NCI-H187 (cell line): ENCODE measurements around the gene MFN2.
"Not testable (repeated sequence)": the region's sequence is repeated elsewhere in the genome, so short reads cannot be mapped to it uniquely, and the experiment has no call there.

Source experiments
- DNase-seq, 2 experiments: peaks; one replicate each; lab custom pipeline; 2025; lab: John Stamatoyannopoulos, UW

The MFN2 gene

GRCh38 chr1:11979851-11980675 lies at the start of gene MFN2:
Gene MFN2, plus strand, starts transcription at chr1:11980444. Its CDS starts 8,725 bp downstream, at chr1:11989169.
- peak; percentile 91 to 92 for DNase-seq

GRCh38 chr1:11930571-11931445 lies 49.4 kb upstream of the MFN2 start:
- DNase-seq = no peak

DNA sequence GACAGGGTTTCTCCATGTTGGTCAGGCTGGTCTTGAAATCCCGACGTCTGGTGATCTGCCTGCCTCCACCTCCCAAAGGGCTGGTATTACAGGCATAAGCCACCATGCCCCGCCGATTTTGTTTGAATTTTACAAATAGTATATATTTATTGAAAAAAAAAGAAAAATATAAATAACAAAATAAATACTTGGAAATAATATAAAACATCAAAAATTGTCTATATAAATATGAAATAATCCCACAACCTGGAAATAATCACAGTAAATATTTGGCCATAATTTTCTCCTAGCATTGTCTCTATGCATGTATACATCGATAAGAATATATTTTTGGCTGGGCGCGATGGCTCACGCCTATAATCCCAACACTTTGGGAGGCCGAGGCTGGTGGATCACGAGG lies 48.4 kb upstream of the MFN2 start:
- DNase-seq = no peak

DNA sequence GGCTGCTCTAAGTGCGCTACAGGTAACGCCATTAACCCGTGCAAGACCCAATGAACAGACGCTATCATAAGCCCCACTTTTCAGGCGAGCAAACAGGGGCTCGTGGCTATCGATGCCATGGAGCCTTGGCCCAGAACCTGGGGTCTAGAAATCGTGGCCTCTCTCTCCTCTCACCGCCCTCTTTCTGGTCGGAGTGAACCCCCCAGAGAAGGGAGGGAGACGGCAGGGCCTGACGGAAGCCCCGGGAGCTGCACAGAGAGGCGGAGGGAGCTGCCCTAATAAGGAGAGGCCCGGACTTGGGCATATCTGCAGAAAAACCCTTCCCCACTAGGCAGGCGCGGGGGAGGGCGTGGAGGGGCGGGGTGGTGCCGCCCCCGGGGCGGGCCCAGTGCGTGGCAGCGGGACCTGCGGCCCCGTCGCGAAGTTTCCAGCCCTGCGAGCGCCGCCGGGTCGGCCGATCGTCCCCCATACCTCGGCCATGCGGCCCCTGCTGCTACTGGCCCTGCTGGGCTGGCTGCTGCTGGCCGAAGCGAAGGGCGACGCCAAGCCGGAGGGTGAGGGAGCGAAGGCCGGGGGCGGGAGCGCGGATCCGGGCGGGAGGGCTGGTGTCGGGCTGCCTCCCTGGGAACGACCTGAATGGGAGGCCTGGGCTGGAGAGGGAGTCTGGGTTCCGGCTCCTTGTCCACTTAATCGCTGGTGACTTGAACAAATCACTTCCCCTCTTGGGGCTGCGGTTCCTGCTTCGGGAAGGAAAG lies 45.8 kb upstream of the MFN2 start, which contains the start of gene PLOD1:
TSS of gene PLOD1 (plus strand) at position 416 of the 755 bp plus-strand sequence. CDS start at position 479, 63 bp downstream.
- peak in 1 of 2 experiments; percentile 37 for DNase-seq

- DNase-seq = no peak
Observed at GRCh38 chr1:11935057-11935412, 45.2 kb upstream of the MFN2 start.

DNA sequence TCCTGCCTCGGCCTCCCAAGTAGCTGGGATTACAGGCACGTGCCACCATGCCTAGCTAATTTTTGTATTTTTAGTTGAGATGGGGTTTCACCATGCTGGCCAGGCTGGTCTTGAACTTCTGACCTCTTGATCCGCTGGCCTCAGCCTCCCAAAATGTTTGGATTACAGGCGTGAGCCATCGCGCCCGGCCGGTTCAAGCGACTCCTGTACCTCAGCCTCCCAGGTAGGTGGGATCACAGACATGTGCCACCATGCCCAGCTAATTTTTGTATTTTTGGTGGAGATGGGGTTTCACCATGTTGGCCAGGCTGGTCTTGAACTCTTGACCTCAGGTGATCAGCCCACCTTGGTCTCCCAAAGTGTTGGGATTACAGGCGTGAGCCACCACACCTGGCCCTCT lies 44.5 kb upstream of the MFN2 start:
- DNase-seq = not testable (repeated sequence)

DNA sequence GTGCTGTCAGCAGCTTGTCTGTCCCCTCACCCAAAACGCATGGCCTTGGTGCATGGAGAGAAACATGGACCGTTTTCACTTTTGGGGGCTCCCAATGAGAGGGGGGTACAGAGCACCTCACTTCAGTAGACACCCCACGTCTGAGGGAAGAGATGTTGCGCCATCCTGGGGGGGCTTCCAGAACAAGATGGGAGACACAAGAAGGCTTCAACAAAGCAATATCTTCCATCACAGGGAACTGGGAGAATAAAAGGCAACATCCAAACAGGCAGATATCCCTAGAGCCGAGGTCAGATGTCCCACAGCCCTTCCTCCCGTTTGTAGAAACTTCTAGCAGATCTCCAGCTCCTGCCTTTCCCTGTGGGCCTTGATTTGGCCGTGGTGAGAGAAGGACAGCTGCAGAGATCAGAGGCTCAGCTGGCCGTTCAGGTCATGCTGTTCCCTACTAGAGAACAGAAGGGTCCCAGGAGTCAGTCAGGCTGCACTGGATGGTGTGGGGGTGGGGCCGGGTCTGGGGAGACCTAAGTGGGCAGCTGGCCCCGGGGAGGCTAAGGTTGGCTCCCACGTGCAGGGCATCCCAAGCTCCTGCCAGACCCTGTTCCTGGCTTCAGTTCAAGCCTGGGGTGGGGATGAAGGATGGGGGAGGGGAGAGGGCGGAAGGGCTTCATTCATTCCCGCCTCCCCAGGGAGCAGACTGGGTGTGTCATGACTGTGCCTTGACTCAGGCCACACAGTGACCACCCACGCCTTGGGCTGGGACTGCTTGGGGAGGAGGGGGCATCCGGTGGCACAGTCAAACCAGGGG lies 41.3 kb upstream of the MFN2 start:
- no peak for DNase-seq

DNA sequence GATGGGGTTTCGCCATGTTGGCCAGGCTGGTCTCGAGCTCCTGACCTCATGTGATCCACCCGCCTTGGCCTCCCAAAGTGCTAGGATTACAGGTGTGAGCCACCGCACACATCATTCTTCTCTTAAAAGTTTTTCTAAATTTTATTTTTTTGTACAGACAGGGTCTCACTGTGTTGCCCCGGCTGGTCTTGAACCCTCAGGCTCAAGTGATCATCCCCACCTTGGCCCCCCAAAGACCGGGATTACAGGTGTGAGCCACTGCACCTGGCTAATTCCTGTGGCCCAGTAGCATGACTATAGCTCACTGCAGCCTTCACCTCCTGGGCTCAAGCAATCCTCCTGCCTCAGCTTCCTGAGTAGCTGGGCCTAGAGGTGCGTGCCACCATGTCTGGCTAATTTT lies 40.5 kb upstream of the MFN2 start:
- DNase-seq = not testable (repeated sequence)

DNA sequence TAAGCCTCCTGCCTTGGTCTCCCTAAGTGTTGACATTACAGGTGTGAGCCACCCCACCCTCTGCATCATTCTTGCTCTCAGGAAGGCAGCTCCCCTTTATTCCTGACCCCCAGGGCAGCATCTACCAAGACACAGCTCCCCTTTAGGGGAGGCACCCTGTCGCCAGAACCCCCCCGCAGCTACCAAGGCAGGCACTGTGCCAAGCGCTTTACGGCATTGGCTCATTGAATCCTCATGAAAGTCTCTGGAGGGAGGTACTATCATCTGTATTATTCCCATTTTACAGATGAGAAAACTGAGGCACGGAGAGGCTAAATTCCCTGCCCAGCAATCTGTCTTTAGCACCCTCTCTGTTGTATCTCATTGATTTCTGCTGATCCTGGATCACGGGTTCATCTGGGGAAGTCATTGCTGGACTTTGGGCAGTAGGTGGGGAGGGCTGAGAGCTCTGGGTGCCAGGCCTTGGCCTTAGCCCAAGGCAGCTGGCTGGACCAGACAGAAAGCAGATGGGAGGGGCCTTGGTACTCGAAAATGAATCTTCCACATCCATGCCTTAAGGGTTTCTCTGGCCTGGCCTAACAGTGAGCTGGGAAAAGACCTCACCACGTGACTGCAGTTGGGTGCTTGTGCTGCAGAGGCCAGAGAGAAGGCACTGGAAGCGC lies 39.9 kb upstream of the MFN2 start:
- DNase-seq = no peak

DNA sequence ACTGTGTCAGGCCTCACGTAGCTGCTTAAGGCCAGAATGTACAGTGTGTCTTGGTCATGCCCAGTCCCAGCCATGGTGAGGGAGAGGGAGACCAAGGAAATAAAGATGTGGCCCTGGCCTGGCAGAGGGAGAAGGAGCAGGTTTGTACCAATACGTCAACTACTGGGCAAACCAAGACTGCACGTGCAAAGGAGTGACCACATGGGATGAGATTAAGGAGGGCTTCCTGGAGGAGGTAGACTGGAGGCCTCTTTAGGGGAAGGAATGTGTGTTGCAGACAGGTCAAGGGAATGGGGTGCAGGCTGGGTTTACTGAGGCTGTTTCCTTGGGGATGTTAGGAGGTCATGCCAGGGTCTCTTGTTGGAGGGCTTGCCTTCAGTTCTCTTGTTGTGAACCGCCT lies 38.0 kb upstream of the MFN2 start:
- DNase-seq = no peak

DNA sequence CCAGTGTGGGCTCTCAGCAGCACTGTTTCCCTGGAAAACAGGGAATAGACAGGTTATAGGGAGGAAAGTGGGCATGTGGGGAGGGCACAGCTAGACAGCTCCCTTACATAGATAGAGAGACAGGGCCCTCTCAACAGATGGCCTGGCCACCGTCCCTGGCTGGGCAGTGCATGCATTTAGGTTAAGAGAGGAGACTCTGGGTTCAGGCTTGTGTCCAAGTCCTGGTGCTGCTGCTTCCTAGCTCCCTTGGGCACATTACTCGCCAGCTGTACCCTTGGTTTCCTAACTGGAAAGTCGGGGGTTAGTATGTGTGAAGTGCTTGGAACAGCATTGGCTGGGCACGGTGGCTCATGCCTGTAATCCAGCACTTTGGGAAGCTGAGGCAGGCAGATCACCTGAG lies 36.6 kb upstream of the MFN2 start:
- no peak for DNase-seq

GRCh38 chr1:11944358-11944931 lies 35.8 kb upstream of the MFN2 start:
- peak; percentile 69 for DNase-seq

DNA sequence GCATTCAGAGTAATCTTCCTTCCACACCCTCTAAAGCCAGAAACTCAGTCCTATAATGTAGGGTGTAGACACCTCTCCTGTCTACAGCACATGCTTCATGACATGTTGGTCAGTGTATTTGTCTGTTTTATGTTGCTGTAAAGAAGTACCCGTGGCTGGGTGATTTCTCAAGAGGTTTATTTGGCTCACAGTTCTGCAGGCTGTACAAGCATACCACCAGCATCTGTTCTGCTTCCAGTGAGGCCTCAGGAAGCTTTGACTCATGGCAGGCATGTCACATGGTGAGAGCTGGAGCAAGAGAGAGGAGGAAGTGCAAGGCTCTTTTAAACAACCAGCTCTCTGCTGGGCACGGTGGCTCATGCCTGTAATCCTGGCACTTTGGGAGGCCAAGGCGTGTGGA lies 33.6 kb upstream of the MFN2 start:
- no peak for DNase-seq

DNA sequence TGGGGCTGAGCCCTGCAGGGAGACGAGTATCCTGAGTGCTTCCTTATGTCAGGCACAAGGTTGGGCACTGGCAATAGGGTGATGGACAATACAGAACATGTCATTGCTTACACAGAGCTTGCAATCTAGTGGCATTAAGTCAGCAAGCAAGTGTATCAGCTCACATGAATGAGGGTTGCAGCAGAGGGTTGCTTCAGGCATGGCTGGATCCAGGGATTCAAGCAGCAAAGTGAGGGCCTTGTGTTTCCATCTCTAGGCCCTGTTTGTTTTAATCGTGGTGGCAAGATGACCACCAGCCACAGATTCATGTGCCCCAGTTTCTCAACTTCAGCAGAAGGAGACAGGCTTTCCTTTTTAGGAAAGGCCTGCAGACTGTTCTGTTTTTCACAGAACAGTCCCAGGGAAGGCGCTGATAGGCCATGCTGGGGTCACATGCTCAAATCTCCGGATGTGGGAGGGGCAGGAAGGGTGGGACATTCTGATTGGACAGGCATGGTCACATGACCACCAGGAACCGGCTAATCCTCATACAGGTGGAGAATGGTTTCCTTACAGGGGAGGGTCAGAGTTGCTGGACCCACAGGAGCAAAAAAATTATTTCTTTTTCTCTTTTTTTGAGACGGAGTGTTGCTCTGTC lies 31.3 kb upstream of the MFN2 start:
- DNase-seq = no peak

DNA sequence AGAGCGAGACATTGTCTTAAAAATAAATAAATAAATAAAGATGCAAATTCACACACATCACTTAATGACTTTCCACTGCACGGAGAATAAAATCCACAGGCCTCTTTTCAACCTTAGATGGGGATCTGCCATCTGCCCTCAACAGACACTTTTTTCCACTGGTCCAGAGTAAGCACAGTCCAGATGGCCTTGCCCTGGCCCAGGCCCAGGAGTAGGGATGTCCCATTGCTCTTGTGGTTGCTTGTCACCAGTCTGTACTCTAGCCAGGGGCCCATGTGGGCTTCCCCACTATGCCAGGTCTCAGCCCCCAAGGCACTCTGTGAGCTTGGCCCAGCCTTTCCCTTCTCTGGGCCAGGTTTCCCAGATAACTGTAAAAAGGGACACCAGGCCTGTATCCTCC lies 28.3 kb upstream of the MFN2 start:
- no peak for DNase-seq

DNA sequence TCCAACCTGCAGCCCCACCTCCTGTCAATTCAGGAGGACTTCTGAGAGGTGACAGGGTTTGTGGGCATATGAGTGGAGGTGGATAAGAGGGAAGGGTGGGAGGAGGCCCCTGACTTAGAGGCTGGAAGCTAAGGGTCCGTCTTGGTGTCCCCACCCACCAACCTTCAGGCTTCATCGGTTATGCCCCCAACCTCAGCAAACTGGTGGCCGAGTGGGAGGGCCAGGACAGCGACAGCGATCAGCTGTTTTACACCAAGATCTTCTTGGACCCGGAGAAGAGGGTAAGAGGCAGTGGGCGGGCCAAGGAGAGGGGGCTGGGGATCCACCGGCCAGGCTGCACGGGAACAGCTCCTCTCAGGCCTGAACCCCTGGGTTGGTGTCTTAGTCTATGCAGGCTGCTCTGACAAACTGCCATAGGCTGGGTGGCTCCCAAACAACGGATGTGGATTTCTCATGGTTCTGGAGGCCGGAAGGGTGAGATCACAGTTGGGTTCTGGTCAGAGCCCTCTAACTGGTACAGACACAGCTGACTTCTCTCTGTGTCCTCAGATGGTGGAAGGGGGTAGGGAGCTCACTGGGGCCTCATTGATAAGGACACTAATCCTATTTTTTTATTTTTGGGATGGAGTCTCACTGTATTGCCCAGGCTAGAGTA lies 27.7 kb upstream of the MFN2 start:
- DNase-seq = no peak

- no peak for DNase-seq
Observed at GRCh38 chr1:11955221-11955620, 25.0 kb upstream of the MFN2 start.

- no peak for DNase-seq
Observed at GRCh38 chr1:11957398-11957797, 22.8 kb upstream of the MFN2 start.

DNA sequence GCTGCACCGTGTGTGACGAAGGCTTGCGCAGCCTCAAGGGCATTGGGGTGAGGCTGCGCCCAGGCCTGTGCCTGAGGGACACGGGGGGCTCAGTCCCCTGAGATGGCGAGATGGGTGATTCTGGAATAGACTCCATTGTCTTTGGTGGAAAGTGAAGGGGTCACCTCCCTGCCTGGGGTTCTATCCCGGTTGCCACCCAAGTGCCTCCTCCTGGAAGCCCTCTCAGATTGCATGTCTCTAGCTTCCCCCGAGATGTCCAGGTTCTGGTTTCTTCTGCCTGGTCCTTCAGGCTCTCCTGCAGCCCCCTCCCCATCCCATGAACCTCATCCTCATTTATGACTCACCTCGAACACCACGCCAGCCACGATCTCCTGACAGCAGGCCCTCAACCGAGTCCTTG lies 22.3 kb upstream of the MFN2 start:
- DNase-seq = no peak

DNA sequence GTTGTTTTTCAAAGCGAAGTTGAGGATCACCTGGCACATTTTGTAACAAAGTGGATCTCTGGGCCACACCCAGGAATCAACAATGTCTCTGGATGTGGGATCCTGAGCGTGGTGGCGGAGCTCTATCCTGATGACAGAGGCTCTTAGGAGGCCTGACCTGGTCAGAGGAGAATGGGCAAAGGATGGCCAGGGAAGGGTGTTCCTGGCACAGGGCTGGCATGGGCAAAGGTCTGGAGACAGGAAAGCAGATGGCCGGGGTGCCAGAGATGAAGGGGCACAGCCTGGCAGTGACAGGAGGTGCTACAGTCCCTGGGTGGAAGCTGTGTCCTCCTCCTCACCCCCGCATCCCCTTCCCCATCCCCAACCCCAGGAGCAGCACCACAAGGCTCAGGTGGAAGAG lies 20.0 kb upstream of the MFN2 start:
- DNase-seq = no peak
